WTC11 (cell line): ENCODE data around the gene LRRC14B. TPM values are rescaled to one million over a fixed set of nuclear protein-coding genes. Genes with fewer than 3 reads are reported as not detected.

Experiments
- ATAC-seq: fragments of 200-7000 bp; cut with Tn5 transposase; 2 replicates; pipeline ENCODE4 v1.10.0; 2021; ENCODE audit warnings: mild to moderate bottlenecking, moderate library complexity
- CTCF ChIA-PET: fragments of 300-600 bp; sonication (Branson Sonifier 250); formaldehyde crosslinking; loops from one replicate; lab custom pipeline; 2021; ENCODE audit warnings: antibody characterized with exemption; lab: Charles Lee
- POLR2A ChIA-PET: fragments of 350-600 bp; sonication (Branson Sonifier 250); formaldehyde crosslinking; loops from one replicate; lab custom pipeline; 2021; ENCODE audit warnings: antibody characterized with exemption; lab: Charles Lee
- DNase-seq: peaks from one replicate; pipeline ENCODE4 v3.0.0; 2021; ENCODE audit warnings: low spot score
- H3K27ac Mint-ChIP-seq: 2 replicates; pipeline ENCODE4 v1.8.0; 2021; ENCODE audit warnings: mixed read lengths
- H3K27me3 Mint-ChIP-seq: 2 replicates; pipeline ENCODE4 v1.8.0; 2021; ENCODE audit warnings: low read depth, mild to moderate bottlenecking, moderate library complexity, mixed read lengths
- H3K36me3 Mint-ChIP-seq: 2 replicates; pipeline ENCODE4 v1.8.0; 2021; ENCODE audit warnings: mixed read lengths
- H3K4me1 Mint-ChIP-seq: 2 replicates; pipeline ENCODE4 v1.8.0; 2022; ENCODE audit warnings: mixed read lengths
- H3K4me3 Mint-ChIP-seq: 2 replicates; pipeline ENCODE4 v1.8.0; 2021; ENCODE audit warnings: mild to moderate bottlenecking, moderate library complexity, mixed read lengths
- H3K9me3 Mint-ChIP-seq: 2 replicates; pipeline ENCODE4 v1.8.0; 2021; ENCODE audit warnings: mixed read lengths
- CREM ChIP-seq: sonication (generic); formaldehyde crosslinking; IDR thresholded peaks from 2 replicates; pipeline ENCODE4 v1.8.1; 2022; ENCODE audit warnings: mild to moderate bottlenecking, missing genetic modification reagents, moderate library complexity
- FOXK1 ChIP-seq: sonication (generic); formaldehyde crosslinking; IDR thresholded peaks from 2 replicates; pipeline ENCODE4 v1.8.0; 2022; ENCODE audit warnings: mild to moderate bottlenecking, moderate library complexity, missing genetic modification reagents
- IRF2 ChIP-seq: sonication (generic); formaldehyde crosslinking; IDR thresholded peaks from 2 replicates; pipeline ENCODE4 v1.8.0; 2022; ENCODE audit warnings: low read depth, missing genetic modification reagents, borderline replicate concordance
- JUN ChIP-seq: sonication (generic); formaldehyde crosslinking; IDR thresholded peaks from 2 replicates; pipeline ENCODE4 v1.8.0; 2023; ENCODE audit warnings: mild to moderate bottlenecking, missing genetic modification reagents
- KAT7 ChIP-seq: sonication (generic); formaldehyde crosslinking; IDR thresholded peaks from 2 replicates; pipeline ENCODE4 v1.8.1; 2023; ENCODE audit warnings: missing genetic modification reagents, mild to moderate bottlenecking, borderline replicate concordance
- RORB ChIP-seq: fragments of 250-450 bp; sonication (Bioruptor Pico); IDR thresholded peaks from 2 replicates; pipeline ENCODE4 v1.9.0; 2021; ENCODE audit warnings: mild to moderate bottlenecking
- TEAD1 ChIP-seq: sonication (generic); formaldehyde crosslinking; IDR thresholded peaks from 2 replicates; pipeline ENCODE4 v1.8.0; 2022; ENCODE audit warnings: mild to moderate bottlenecking, missing genetic modification reagents
- ZBTB21 ChIP-seq: sonication (generic); formaldehyde crosslinking; IDR thresholded peaks from 2 replicates; pipeline ENCODE4 v1.8.1; 2023; ENCODE audit warnings: mild to moderate bottlenecking, missing genetic modification reagents, borderline replicate concordance
- ZNF121 ChIP-seq: sonication (generic); formaldehyde crosslinking; IDR thresholded peaks from 2 replicates; pipeline ENCODE4 v1.8.0; 2023; ENCODE audit warnings: missing genetic modification reagents
- ZNF138 ChIP-seq: sonication (generic); formaldehyde crosslinking; conservative IDR thresholded peaks from 2 replicates; pipeline ENCODE4 v1.8.1; 2022; ENCODE audit warnings: mild to moderate bottlenecking, moderate library complexity, missing genetic modification reagents
- ZNF416 ChIP-seq: fragments of 250-450 bp; sonication (Bioruptor Pico); IDR thresholded peaks from 2 replicates; pipeline ENCODE4 v1.9.0; 2021; ENCODE audit warnings: mild to moderate bottlenecking, inconsistent platforms
- total RNA-seq: library from RNA; stranded (reverse); gene quantifications from 3 replicates; pipeline ENCODE4 v1.2.3, GENCODE V29; 2021
- TF ChIP-seq, protein P1 (sequence below): sonication (generic); formaldehyde crosslinking; IDR thresholded peaks from 2 replicates; pipeline ENCODE4 v1.8.1; 2022; ENCODE audit warnings: missing genetic modification reagents, borderline replicate concordance
- TF ChIP-seq, protein P2 (sequence below): sonication (generic); formaldehyde crosslinking; IDR thresholded peaks from 2 replicates; pipeline ENCODE4 v1.8.1; 2022; ENCODE audit warnings: low read depth, missing genetic modification reagents, borderline replicate concordance
- TF ChIP-seq, protein P3 (sequence below): sonication (generic); formaldehyde crosslinking; conservative IDR thresholded peaks from 2 replicates; pipeline ENCODE4 v1.8.1; 2023; ENCODE audit warnings: mild to moderate bottlenecking, low read depth, missing genetic modification reagents, moderate library complexity
- TF ChIP-seq, protein P4 (sequence below): sonication (generic); formaldehyde crosslinking; IDR thresholded peaks from 2 replicates; pipeline ENCODE4 v1.8.1; 2023; ENCODE audit warnings: mild to moderate bottlenecking, moderate library complexity, missing genetic modification reagents
- TF ChIP-seq, protein P5 (sequence below): sonication (generic); formaldehyde crosslinking; IDR thresholded peaks from 2 replicates; pipeline ENCODE4 v1.8.0; 2023; ENCODE audit warnings: mild to moderate bottlenecking, missing genetic modification reagents
- TF ChIP-seq, protein P6 (sequence below): sonication (generic); formaldehyde crosslinking; IDR thresholded peaks from 2 replicates; pipeline ENCODE4 v1.8.1; 2023; ENCODE audit warnings: mild to moderate bottlenecking, missing genetic modification reagents
- TF ChIP-seq, protein P7 (sequence below): fragments of 250-450 bp; sonication (Bioruptor Pico); IDR thresholded peaks from 2 replicates; pipeline ENCODE4 v1.8.0; 2021; ENCODE audit warnings: mild to moderate bottlenecking

LRRC14B gene
- total RNA-seq, 1 experiment from 2014 or later = not detected

DNA sequence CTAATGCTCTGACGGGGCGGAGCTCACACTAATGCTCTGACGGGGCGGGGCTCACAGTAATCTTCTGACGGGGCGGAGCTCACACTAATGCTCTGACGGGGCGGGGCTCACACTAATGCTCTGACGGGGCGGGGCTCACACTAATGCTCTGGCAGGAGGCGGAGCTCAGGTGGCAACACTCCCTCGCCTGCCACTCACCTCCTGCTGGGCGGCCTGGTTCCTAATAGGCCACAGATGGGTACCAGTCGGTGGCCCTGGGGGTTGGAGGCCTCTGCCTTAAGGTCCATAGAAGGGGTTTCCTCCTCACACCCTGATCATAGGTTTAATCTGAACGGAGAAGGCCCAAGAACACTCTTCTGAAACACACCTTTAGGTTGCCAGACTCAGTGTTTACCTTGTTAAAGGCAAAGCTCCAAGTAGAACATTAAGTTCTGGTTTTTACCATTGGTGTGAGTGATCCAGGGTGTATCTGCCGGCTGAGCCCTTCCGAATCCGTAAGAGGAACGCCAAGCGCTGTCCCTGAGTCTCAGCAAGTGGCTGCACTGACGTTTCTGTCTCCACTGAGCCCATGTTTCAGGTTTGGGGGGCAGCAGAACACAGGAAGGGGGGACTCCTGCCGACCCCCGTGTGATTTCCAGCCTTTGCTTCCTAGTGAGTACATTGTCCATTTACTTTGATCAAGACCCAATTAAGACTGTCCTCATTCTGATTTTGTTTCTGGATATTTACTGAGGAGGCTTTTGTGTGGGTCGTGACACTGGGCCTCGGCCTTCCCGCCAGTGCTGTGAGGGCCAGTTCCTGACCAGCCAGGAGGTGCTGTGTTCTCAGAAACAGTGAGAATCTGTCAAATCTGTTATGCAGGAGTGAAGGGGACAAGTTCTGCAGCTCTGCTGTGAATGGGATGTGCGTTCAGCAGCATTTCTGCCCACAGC is 24.6 kb upstream of the LRRC14B start:
- TF ChIP-seq, protein P1, sequence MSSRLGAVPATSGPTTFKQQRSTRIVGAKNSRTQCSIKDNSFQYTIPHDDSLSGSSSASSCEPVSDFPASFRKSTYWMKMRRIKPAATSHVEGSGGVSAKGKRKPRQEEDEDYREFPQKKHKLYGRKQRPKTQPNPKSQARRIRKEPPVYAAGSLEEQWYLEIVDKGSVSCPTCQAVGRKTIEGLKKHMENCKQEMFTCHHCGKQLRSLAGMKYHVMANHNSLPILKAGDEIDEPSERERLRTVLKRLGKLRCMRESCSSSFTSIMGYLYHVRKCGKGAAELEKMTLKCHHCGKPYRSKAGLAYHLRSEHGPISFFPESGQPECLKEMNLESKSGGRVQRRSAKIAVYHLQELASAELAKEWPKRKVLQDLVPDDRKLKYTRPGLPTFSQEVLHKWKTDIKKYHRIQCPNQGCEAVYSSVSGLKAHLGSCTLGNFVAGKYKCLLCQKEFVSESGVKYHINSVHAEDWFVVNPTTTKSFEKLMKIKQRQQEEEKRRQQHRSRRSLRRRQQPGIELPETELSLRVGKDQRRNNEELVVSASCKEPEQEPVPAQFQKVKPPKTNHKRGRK (CRISPR knock-in tag) = no peak
- no peak for TF ChIP-seq KAT7 (CRISPR knock-in tag)
- TF ChIP-seq, protein P2, sequence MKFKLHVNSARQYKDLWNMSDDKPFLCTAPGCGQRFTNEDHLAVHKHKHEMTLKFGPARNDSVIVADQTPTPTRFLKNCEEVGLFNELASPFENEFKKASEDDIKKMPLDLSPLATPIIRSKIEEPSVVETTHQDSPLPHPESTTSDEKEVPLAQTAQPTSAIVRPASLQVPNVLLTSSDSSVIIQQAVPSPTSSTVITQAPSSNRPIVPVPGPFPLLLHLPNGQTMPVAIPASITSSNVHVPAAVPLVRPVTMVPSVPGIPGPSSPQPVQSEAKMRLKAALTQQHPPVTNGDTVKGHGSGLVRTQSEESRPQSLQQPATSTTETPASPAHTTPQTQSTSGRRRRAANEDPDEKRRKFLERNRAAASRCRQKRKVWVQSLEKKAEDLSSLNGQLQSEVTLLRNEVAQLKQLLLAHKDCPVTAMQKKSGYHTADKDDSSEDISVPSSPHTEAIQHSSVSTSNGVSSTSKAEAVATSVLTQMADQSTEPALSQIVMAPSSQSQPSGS (CRISPR knock-in tag) = no peak
- TF ChIP-seq CREM (CRISPR knock-in tag) = no peak
- TF ChIP-seq RORB = no peak
- TF ChIP-seq, protein P3, sequence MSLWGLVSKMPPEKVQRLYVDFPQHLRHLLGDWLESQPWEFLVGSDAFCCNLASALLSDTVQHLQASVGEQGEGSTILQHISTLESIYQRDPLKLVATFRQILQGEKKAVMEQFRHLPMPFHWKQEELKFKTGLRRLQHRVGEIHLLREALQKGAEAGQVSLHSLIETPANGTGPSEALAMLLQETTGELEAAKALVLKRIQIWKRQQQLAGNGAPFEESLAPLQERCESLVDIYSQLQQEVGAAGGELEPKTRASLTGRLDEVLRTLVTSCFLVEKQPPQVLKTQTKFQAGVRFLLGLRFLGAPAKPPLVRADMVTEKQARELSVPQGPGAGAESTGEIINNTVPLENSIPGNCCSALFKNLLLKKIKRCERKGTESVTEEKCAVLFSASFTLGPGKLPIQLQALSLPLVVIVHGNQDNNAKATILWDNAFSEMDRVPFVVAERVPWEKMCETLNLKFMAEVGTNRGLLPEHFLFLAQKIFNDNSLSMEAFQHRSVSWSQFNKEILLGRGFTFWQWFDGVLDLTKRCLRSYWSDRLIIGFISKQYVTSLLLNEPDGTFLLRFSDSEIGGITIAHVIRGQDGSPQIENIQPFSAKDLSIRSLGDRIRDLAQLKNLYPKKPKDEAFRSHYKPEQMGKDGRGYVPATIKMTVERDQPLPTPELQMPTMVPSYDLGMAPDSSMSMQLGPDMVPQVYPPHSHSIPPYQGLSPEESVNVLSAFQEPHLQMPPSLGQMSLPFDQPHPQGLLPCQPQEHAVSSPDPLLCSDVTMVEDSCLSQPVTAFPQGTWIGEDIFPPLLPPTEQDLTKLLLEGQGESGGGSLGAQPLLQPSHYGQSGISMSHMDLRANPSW (CRISPR knock-in tag) = no peak
- no peak for TF ChIP-seq FOXK1 (CRISPR knock-in tag)
- TF ChIP-seq, protein P4, sequence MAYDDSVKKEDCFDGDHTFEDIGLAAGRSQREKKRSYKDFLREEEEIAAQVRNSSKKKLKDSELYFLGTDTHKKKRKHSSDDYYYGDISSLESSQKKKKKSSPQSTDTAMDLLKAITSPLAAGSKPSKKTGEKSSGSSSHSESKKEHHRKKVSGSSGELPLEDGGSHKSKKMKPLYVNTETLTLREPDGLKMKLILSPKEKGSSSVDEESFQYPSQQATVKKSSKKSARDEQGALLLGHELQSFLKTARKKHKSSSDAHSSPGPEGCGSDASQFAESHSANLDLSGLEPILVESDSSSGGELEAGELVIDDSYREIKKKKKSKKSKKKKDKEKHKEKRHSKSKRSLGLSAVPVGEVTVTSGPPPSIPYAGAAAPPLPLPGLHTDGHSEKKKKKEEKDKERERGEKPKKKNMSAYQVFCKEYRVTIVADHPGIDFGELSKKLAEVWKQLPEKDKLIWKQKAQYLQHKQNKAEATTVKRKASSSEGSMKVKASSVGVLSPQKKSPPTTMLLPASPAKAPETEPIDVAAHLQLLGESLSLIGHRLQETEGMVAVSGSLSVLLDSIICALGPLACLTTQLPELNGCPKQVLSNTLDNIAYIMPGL (CRISPR knock-in tag) = no peak
- TF ChIP-seq, protein P5, sequence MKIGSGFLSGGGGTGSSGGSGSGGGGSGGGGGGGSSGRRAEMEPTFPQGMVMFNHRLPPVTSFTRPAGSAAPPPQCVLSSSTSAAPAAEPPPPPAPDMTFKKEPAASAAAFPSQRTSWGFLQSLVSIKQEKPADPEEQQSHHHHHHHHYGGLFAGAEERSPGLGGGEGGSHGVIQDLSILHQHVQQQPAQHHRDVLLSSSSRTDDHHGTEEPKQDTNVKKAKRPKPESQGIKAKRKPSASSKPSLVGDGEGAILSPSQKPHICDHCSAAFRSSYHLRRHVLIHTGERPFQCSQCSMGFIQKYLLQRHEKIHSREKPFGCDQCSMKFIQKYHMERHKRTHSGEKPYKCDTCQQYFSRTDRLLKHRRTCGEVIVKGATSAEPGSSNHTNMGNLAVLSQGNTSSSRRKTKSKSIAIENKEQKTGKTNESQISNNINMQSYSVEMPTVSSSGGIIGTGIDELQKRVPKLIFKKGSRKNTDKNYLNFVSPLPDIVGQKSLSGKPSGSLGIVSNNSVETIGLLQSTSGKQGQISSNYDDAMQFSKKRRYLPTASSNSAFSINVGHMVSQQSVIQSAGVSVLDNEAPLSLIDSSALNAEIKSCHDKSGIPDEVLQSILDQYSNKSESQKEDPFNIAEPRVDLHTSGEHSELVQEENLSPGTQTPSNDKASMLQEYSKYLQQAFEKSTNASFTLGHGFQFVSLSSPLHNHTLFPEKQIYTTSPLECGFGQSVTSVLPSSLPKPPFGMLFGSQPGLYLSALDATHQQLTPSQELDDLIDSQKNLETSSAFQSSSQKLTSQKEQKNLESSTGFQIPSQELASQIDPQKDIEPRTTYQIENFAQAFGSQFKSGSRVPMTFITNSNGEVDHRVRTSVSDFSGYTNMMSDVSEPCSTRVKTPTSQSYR (CRISPR knock-in tag) = no peak
- no peak for TF ChIP-seq ZNF121
- TF ChIP-seq, all 79 proteins: peak for 0
- ATAC-seq = no peak
- peak overlapping the region; percentile 53; the same call in 1 of the 2 replicates for H3K27ac Mint-ChIP-seq
- no peak overlapping the region for H3K4me3 Mint-ChIP-seq
- DNase-seq = peak; percentile 35
- no peaks in the 10 kb centered on the region for H3K27me3 Mint-ChIP-seq
- no peaks in the 10 kb centered on the region for H3K4me1 Mint-ChIP-seq
- ChIA-PET POLR2A (no interaction called here), CTCF (no interaction called here)
- peaks cover 23% of the 10 kb centered on the region for H3K36me3 Mint-ChIP-seq
- peaks cover 12% of the 10 kb centered on the region for H3K9me3 Mint-ChIP-seq

DNA sequence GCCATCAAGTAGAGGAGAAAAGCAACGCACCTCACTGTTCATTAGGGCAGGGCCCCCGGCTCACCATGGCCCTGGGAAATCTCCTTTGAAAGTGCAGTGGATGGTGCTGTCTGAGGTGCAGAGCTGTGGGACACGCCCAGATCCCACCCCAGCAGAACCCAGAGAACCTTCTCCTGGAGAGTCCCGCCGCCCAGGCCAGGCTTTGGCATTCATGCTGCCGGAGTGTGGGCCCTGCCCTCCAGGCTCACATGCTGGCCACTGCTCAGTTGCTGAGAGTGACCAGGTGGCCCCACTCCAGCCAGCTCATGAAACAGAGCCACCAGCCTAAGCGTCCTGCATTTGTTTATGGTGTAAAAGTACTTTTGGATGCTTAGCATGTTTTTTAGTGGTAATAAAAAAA is 23.8 kb upstream of the LRRC14B start:
- 0 out of 2 replicates have a peak, but pooled peaks have one; percentile 10 for ATAC-seq
- Mint-ChIP-seq H3K27ac (no peak overlapping the region), H3K4me1 (no peaks in the 10 kb centered on the region), H3K9me3 (peaks cover 12% of the 10 kb centered on the region), H3K36me3 (peaks cover 23% of the 10 kb centered on the region), H3K4me3 (no peak overlapping the region), H3K27me3 (no peaks in the 10 kb centered on the region)
- POLR2A ChIA-PET = no interaction called here
- peak; percentile 11 for DNase-seq
- CTCF ChIA-PET = interaction anchor here (2.3 kb wide), 1 partner anchor 21 kb away, joined by 9 read pairs; no protein-coding TSS in a partner anchor
- TF ChIP-seq ZNF416 (CRISPR knock-in tag) (no peak), JUN (CRISPR knock-in tag) (no peak), ZBTB21 (CRISPR knock-in tag) (no peak), ZNF138 (CRISPR knock-in tag) (no peak), IRF2 (CRISPR knock-in tag) (no peak), TEAD1 (CRISPR knock-in tag) (no peak)
- TF ChIP-seq, protein P6, sequence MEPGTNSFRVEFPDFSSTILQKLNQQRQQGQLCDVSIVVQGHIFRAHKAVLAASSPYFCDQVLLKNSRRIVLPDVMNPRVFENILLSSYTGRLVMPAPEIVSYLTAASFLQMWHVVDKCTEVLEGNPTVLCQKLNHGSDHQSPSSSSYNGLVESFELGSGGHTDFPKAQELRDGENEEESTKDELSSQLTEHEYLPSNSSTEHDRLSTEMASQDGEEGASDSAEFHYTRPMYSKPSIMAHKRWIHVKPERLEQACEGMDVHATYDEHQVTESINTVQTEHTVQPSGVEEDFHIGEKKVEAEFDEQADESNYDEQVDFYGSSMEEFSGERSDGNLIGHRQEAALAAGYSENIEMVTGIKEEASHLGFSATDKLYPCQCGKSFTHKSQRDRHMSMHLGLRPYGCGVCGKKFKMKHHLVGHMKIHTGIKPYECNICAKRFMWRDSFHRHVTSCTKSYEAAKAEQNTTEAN = no peak
- TF ChIP-seq, protein P7, sequence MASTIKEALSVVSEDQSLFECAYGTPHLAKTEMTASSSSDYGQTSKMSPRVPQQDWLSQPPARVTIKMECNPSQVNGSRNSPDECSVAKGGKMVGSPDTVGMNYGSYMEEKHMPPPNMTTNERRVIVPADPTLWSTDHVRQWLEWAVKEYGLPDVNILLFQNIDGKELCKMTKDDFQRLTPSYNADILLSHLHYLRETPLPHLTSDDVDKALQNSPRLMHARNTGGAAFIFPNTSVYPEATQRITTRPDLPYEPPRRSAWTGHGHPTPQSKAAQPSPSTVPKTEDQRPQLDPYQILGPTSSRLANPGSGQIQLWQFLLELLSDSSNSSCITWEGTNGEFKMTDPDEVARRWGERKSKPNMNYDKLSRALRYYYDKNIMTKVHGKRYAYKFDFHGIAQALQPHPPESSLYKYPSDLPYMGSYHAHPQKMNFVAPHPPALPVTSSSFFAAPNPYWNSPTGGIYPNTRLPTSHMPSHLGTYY = no peak
